Keratinocyte (primary cell): ENCODE measurements around the gene EPHA10. TPM values are rescaled to one million over a fixed set of nuclear protein-coding genes. Genes with fewer than 3 reads are reported as not detected.

ENCODE experiments used
- DNase-seq: peaks from one replicate; pipeline ENCODE4 v3.0.0-alpha.2; 2011; ENCODE audit warnings: low read depth, missing footprints, low spot score
- FAIRE-seq: peaks from 2 replicates; lab custom pipeline; 2011; peaks lifted over from hg19 to GRCh38; lab: Jason Lieb, UNC
- H2AFZ ChIP-seq: 2 replicates; pipeline ENCODE4 v1.6.0; 2012; ENCODE audit warnings: low read length, control low read depth, inconsistent platforms; ENCODE audit not compliant: control insufficient read depth
- H3K27ac ChIP-seq: 2 replicates; pipeline ENCODE4 v1.5.1; 2011; ENCODE audit warnings: low read length; ENCODE audit not compliant: control insufficient read depth, insufficient read depth
- H3K27me3 ChIP-seq: 3 replicates; pipeline ENCODE4 v1.6.0; 2011; ENCODE audit warnings: low read length; ENCODE audit not compliant: control insufficient read depth, insufficient read depth; ENCODE audit errors: extremely low read depth
- H3K36me3 ChIP-seq, 2 experiments: 2 replicates in 1 of 2; 3 replicates in 1 of 2; pipeline ENCODE4 v1.5.1; 2011; ENCODE audit warnings: low read length in 2 of 2, mild to moderate bottlenecking in 1 of 2; ENCODE audit not compliant: control insufficient read depth in 2 of 2, insufficient read depth in 2 of 2; ENCODE audit errors: extremely low read depth in 1 of 2
- H3K4me1 ChIP-seq: 3 replicates; pipeline ENCODE4 v1.5.1; 2011; ENCODE audit warnings: low read length; ENCODE audit not compliant: control insufficient read depth, insufficient read depth; ENCODE audit errors: extremely low read depth
- H3K4me2 ChIP-seq: 3 replicates; pipeline ENCODE4 v1.6.0; 2011; ENCODE audit warnings: low read depth, low read length; ENCODE audit not compliant: control insufficient read depth, insufficient read depth; ENCODE audit errors: extremely low read depth
- H3K4me3 ChIP-seq, 3 experiments: fragments of 200-600 bp in 1 of 3; sonication (generic) in 1 of 3; 2 replicates in 2 of 3; 3 replicates in 1 of 3; pipeline ENCODE4 v1.5.1; 2011 to 2016; ENCODE audit warnings: low read length in 3 of 3, mild to moderate bottlenecking in 3 of 3, control low read depth in 2 of 3, inconsistent platforms in 1 of 3, low read depth in 1 of 3, mixed read lengths in 1 of 3, mixed run types in 1 of 3, moderate library complexity in 1 of 3; ENCODE audit not compliant: control insufficient read depth in 2 of 3, insufficient read depth in 2 of 3; ENCODE audit errors: extremely low read depth in 1 of 3
- H3K79me2 ChIP-seq: 2 replicates; pipeline ENCODE4 v1.6.0; 2012; ENCODE audit warnings: low read length; ENCODE audit not compliant: control insufficient read depth, insufficient read depth
- H3K9ac ChIP-seq: 3 replicates; pipeline ENCODE4 v1.6.0; 2011; ENCODE audit warnings: low read length; ENCODE audit not compliant: control insufficient read depth, insufficient read depth; ENCODE audit errors: extremely low read depth
- H3K9me1 ChIP-seq: 3 replicates; pipeline ENCODE4 v1.6.0; 2011; ENCODE audit warnings: low read length; ENCODE audit not compliant: control insufficient read depth, insufficient read depth; ENCODE audit errors: extremely low read depth
- H3K9me3 ChIP-seq: 2 replicates; pipeline ENCODE4 v1.5.1; 2012; ENCODE audit warnings: low read depth, low read length; ENCODE audit not compliant: control insufficient read depth
- H4K20me1 ChIP-seq: 3 replicates; pipeline ENCODE4 v1.6.0; 2011; ENCODE audit warnings: low read length; ENCODE audit not compliant: control insufficient read depth, insufficient read depth; ENCODE audit errors: extremely low read depth
- EZH2 ChIP-seq: IDR thresholded peaks from one replicate; pipeline ENCODE4 v1.6.1; 2012; ENCODE audit warnings: inconsistent platforms, mild to moderate bottlenecking, low read length, moderate library complexity
- dilution Hi-C: fragments of 300-500 bp; cut with MboI; formaldehyde crosslinking; loops from one replicate; pipeline ENCODE4 v1.7.0; 2020; ENCODE audit warnings: low sequenced_read_pairs; ENCODE audit not compliant: extremely low pct_ligation_motif_present
- polyA plus RNA-seq, 5 experiments: library from polyadenylated mRNA; depleted of rRNA in 3 of 5; stranded (reverse) in 3 of 5; stranded (forward) in 1 of 5; unstranded in 1 of 5; fragments of >200 nt; gene quantifications; 1 replicate in 1 of 5; 2 replicates in 3 of 5; 3 replicates in 1 of 5; pipeline versions ENCODE4 v1.2.1 to v1.2.3, GENCODE V29; 2011 to 2012; ENCODE audit warnings: missing spikeins in 2 of 5, low read depth in 1 of 5, low replicate concordance in 1 of 5
- TF ChIP-seq, protein P1 (sequence below), 3 experiments: IDR thresholded peaks in 1 of 3; conservative IDR thresholded peaks in 1 of 3; optimal IDR thresholded peaks in 1 of 3; 2 replicates in 2 of 3; 3 replicates in 1 of 3; pipeline versions ENCODE3 to v1.5.1; 2011; ENCODE audit warnings: low read length in 3 of 3, mild to moderate bottlenecking in 3 of 3, moderate library complexity in 2 of 3, control low read depth in 1 of 3, inconsistent platforms in 1 of 3; ENCODE audit not compliant: insufficient read depth in 2 of 3; ENCODE audit errors: extremely low read depth in 1 of 3

The EPHA10 gene
- polyA plus RNA-seq, 1 donor (not counting 4 experiments of a cell fraction or from before 2014, with no cell fraction given): not detected

DNA sequence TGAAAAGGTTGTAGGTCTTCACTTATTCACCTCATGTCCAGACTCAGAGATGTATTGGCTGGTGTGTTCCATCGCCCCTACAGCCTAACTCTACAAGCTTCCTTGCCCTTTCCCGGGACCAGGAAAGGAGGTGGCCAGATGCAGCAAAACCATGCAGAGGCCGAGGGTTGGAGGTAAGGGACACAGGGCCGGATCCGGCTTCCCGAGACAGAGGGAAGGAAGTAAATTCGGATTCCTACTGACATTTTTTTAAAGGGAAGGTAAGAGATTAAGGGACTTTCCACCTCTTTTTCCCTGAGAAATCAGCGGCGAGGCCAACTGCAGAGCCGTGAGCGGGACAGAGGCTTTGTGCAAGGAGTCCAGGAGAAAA is 12.7 kb downstream of the EPHA10 start:
- peak overlapping the region; percentile 27 for H3K4me2 ChIP-seq
- H3K4me1 ChIP-seq: no peaks in the 10 kb centered on the region
- no peaks in the 10 kb centered on the region for H3K36me3 ChIP-seq
- no peaks in the 10 kb centered on the region for H3K9me3 ChIP-seq
- TF ChIP-seq, protein P1, sequence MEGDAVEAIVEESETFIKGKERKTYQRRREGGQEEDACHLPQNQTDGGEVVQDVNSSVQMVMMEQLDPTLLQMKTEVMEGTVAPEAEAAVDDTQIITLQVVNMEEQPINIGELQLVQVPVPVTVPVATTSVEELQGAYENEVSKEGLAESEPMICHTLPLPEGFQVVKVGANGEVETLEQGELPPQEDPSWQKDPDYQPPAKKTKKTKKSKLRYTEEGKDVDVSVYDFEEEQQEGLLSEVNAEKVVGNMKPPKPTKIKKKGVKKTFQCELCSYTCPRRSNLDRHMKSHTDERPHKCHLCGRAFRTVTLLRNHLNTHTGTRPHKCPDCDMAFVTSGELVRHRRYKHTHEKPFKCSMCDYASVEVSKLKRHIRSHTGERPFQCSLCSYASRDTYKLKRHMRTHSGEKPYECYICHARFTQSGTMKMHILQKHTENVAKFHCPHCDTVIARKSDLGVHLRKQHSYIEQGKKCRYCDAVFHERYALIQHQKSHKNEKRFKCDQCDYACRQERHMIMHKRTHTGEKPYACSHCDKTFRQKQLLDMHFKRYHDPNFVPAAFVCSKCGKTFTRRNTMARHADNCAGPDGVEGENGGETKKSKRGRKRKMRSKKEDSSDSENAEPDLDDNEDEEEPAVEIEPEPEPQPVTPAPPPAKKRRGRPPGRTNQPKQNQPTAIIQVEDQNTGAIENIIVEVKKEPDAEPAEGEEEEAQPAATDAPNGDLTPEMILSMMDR (optimal IDR thresholded peaks at IDR 0.05 in 1 of 3, IDR thresholded peaks at IDR 0.05 in 1 of 3, conservative IDR thresholded peaks at IDR 0.05 in 1 of 3; ENCODE audit: extremely low read depth in 1 of 3, insufficient read depth in 2 of 3, low read length in 3 of 3): no peak
- peak; percentile 85 for TF ChIP-seq EZH2
- H4K20me1 ChIP-seq: no peaks in the 10 kb centered on the region
- dilution Hi-C loops: no loop called here
- no peak for FAIRE-seq
- H3K27me3 ChIP-seq: peaks cover 53% of the 10 kb centered on the region
- no peaks in the 10 kb centered on the region for H3K9me1 ChIP-seq
- no peak overlapping the region for H3K27ac ChIP-seq
- no peaks in the 10 kb centered on the region for H3K79me2 ChIP-seq
- no peak overlapping the region for H3K9ac ChIP-seq
- no peak for DNase-seq
- H3K4me3 ChIP-seq: no peak overlapping the region
- no peak overlapping the region for H2AFZ ChIP-seq

DNA sequence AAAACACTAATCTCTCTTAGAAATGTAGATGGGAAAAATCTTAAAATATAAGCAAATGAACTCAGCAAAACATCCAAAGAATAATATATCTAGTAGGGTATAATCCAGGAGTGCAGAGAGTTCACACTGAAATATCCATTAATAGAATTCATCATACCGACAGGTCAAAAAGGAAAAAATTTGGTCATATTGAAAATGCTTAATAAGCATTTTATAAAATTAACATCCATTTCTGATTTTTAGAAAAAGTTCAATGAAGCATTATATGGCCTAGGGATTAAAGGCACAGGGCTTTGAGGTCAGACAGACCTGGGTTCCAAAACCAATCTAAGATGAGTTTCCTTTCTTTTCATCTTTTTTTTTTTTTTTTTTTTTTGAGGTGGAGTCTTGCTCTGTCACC is 16.4 kb downstream of the EPHA10 start:
- no peak for TF ChIP-seq EZH2
- TF ChIP-seq, protein P1 (optimal IDR thresholded peaks at IDR 0.05 in 1 of 3, IDR thresholded peaks at IDR 0.05 in 1 of 3, conservative IDR thresholded peaks at IDR 0.05 in 1 of 3; ENCODE audit: extremely low read depth in 1 of 3, insufficient read depth in 2 of 3, low read length in 3 of 3): no peak
- dilution Hi-C loops: no loop called here
- no peaks in the 10 kb centered on the region for H3K9me1 ChIP-seq
- H3K9me3 ChIP-seq: peaks cover 2% of the 10 kb centered on the region
- no peaks in the 10 kb centered on the region for H3K36me3 ChIP-seq
- no peaks in the 10 kb centered on the region for H4K20me1 ChIP-seq
- no peak overlapping the region for H3K27ac ChIP-seq
- no peak overlapping the region for H2AFZ ChIP-seq
- DNase-seq (no peak), FAIRE-seq (no peak)
- no peaks in the 10 kb centered on the region for H3K79me2 ChIP-seq
- H3K4me1 ChIP-seq: no peaks in the 10 kb centered on the region
- no peak overlapping the region for H3K4me2 ChIP-seq
- H3K9ac ChIP-seq: no peak overlapping the region
- peaks cover 19% of the 10 kb centered on the region for H3K27me3 ChIP-seq
- no peak overlapping the region for H3K4me3 ChIP-seq
